GM18520 (cell line): ENCODE results near the gene MIEF1.

Experiments used
- ATAC-seq: cut with Tn5 transposase; IDR thresholded peaks from one replicate; pipeline ENCODE4 v1.9.1; 2021; ENCODE audit not compliant: unreplicated experiment

Gene MIEF1

GRCh38 chr22:39556970-39557841, 55.1 kb downstream of the MIEF1 start:
- no peak for ATAC-seq

GRCh38 chr22:39558254-39558727, 56.2 kb downstream of the MIEF1 start:
- ATAC-seq, result no peak

GRCh38 chr22:39558950-39559349, 56.9 kb downstream of the MIEF1 start:
- ATAC-seq, result no peak

DNA sequence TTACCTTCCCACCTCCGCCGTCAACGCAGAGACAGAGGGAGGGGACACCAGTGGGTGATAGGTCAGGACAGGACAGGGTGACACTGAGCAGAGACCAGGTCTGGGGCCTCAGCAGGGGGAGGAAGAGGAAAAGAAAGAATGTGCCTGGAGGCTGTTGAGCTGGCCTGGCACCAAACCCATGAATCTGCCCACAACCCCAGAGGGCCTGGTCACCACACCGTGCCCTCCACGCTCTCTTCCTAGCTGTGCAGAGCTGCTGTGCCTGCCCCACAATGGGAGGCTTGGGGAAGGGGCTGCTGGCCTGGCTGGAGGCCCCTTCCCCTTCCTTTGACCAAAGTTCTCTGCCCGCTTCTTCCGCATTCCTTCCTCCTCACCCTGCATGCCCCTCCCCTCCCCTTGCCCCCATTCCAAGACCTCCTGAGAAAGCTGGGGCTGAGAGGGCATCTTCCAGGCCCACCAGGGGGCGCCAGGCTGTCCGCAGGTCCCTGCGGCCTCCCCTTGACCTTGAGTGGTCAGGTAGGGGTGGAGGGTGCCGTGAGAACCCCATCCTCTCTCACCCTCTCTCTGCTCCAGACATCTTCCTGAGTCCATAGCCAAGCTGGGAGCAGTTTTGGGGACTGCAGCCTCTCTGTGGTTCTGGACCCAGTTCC, 57.5 kb downstream of the MIEF1 start:
- no peak for ATAC-seq

DNA sequence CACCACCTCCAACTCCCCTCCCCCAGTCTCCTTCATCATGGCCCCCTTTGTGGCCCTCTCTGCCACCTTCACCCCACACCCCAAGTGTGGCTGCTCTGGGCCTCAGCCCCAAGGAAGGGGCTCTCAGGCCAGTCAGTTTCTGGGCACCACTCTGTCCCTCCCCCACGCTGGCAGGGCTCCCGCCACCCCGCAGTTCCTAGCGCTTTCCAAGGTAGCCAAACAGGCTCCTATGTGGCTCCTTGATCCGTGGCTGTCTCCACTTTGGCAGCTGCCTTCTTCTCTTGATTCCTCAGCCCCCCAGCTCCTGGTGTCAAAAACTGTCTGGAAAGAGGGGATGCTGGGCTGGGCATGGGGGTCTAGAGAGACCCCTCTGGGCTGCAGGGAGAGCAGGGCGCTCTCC, 58.0 kb downstream of the MIEF1 start:
- no peak for ATAC-seq

DNA sequence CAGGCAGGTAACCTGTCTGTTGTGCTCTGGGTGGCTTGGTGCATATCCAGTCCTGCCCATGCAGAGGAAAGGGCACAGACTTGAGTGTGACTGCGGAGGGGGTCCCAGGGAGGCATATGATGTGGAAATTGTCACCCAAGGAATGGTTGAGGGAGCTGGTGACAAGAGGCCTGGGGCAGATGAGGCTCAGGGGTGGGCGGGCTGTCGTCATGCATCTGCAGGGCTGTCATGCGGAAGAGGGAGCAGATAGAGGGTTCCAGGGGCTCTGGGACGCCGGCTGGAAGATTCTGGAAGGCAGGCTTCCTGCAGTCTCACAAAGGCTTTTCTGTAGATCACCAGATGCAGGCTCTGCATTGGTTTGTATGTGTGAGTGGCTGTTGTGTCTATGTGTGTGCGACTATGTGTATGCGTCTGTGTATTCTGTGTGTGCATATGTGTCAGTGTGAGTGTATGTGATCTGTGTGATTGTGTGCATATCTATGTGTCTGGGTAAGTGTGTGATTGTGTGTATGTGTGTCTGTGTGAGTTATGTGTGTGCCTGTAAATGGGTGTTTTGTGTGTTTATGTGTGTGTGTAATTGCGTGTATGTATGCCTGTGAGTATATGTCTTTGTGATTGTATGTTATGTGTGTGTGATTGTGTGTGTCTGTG, 60.9 kb downstream of the MIEF1 start:
- ATAC-seq, result no peak

DNA sequence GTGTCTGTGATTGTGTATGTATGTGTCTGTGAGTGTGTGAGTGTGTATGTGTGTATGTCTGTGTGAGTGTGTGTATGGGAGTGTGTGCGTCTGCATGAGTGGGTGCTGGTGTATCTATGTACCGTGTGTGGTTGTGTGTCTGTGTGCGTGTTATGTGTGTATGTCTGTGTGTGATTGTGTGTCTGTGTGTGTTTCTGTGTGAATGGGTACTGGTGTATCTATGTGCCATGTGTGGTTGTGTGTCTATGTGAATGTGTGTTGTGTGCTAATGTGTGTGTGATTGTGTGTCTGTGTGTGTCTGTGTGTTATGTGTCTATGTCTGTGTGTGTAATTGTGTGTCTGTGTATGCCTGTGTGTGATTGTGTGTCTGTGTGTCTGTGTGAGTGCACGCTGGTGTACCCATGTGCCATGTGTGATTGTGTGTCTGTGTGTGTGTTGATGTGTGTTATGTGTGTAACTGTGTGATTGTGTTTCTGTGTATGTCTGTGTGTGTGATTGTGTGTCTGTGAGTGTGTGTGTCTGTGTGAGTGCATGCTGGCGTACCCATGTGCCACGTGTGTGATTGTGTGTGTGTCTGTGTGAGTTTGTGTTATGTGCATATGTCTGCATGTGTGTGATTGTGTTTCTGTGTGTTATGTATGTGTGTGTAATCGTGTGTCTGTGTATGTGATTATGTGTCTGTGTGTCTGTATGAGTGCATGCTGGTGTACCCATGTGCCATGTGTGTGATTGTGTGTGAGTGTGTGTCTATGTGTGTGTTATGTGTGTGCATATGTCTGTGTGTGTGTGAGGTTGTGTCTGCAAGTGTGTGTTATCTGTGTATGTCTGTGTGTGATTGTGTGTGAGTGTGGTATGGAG, 61.7 kb downstream of the MIEF1 start:
- ATAC-seq, result no peak

DNA sequence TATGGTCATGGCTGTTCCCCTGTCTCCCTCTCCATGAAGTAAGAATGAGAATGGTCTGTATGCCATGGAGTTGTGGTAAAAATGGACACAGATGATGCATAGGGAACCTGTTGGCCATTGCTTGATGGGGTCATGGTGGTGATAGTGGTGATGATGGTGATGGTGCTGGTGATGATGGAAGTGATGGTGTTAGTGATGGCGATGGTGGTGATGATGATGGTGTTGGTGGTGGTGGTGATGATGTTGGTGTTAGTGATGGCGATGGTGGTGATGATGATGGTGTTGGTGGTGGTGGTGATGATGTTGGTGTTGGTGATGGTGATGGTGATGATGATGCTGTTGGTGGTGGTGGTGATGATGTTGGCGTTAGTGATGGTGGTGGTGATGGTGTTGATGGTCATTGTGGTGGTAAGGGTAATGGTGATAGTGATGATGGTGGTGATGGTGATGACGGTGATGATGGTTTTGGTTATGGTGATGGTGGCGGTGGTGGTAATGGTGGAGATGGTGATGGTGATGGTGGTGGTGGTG, 63.4 kb downstream of the MIEF1 start:
- ATAC-seq, result no peak

GRCh38 chr22:39567135-39567946, 65.3 kb downstream of the MIEF1 start:
- no peak for ATAC-seq
